ENCODE results near the gene FAM8A1.
"Not testable (repeated sequence)": the region's sequence is repeated elsewhere in the genome, so short reads cannot be mapped to it uniquely, and the experiment has no call there.

The FAM8A1 gene

GRCh38 chr6:17599877-17600526 lies at the start of gene FAM8A1:
TSS of gene FAM8A1 (plus strand) at chr6:17600302. CDS start at chr6:17600410, 108 bp downstream.
- peak; percentile 68 for DNase-seq

DNA sequence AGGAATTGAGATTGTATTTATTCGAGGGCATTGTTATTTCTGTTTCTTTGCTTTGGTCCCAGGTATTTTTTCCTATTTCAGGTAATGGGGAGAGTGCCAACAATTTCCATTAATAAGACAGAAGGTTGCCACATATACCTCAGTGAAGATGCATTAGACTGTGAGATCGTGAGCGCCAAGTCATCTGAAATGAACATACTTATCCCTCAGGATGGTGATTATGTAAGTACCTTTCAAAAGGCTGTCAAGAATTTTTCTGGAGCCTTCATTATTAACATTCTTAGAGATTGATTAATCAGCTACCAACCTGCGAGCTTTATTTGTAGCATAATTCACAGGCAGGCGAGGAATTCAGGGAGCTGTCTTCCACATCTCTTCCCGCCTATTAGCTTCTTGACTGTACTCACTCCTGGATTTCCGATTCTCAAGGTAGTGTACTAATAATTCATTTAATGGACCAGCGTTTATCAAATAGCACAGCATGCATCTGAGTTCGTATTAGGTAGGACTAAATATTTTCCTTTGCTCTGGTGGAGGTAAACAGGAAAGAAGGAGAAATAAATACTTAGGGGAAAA lies 48.6 kb upstream of the FAM8A1 start:
- no peak for DNase-seq

DNA sequence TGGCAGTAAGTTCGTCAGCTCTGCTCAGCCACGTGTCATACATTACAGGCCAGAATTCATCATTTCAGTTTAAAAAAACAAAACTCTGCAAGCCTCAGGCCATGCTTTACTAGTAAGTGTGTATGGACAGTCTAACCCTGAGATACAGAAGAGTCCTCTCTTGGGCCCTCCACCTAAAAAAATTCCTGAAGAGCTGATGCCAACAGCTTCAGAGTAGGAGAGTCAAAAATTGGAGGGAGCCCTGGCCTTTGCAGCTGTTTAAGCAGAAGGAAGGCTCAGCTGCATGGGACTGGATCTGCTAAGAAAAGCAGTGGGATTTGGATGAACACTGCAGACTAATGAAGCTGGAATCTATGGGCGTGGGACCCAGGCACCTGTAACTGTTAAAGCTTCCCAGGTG lies 47.2 kb upstream of the FAM8A1 start:
- DNase-seq: no peak

- DNase-seq: no peak
Measured at GRCh38 chr6:17556014-17556413, 44.1 kb upstream of the FAM8A1 start.

DNA sequence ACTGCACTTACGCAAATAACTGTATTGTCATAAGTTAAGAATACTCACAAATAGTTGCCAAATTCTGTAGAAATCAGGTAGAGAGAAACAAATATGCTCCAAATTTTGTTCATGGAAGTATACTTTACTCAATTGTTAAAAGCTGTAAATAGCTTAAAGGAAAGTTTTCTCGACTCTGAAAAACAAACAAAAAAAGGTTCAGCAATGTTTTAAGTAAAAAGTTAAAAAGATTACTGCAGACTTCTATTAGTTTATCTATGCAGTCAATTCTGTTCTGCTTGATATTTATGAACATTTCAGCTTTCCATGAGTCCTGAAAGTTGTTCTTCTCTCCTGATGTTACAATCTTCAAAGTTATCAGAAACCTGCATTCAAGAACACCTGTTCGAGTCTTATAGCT lies 37.5 kb upstream of the FAM8A1 start:
- no peak for DNase-seq

GRCh38 chr6:17565399-17565798 lies 34.7 kb upstream of the FAM8A1 start:
- no peak for DNase-seq

GRCh38 chr6:17574866-17575560 lies 25.1 kb upstream of the FAM8A1 start:
- DNase-seq: peak; percentile 42

GRCh38 chr6:17577059-17577458 lies 23.0 kb upstream of the FAM8A1 start:
- DNase-seq: no peak

GRCh38 chr6:17580518-17581048 lies 19.5 kb upstream of the FAM8A1 start:
- no peak for DNase-seq

DNA sequence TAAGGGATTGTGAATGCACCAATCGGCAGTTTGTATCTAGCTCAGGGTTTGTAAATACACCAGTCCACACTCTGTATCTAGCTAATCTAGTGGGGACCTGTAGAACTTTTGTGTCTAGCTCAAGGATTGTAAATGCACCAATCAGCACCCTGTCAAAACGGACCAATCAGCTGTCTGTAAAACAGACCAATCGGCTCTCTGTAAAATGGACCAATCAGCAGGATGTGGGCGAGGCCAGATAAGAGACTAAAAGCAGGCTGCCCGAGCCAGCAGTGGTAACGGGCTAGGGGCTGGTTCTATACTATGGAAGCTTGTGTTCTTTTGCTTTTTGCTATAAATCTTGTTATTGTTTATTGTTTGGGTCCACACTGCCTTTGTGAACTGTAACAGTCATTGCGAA lies 18.8 kb upstream of the FAM8A1 start:
- not testable (repeated sequence) for DNase-seq

GRCh38 chr6:17583811-17584210 lies 16.3 kb upstream of the FAM8A1 start:
- DNase-seq: no peak

- DNase-seq: peak; percentile 85
Measured at GRCh38 chr6:17584241-17584803, 15.8 kb upstream of the FAM8A1 start.

DNA sequence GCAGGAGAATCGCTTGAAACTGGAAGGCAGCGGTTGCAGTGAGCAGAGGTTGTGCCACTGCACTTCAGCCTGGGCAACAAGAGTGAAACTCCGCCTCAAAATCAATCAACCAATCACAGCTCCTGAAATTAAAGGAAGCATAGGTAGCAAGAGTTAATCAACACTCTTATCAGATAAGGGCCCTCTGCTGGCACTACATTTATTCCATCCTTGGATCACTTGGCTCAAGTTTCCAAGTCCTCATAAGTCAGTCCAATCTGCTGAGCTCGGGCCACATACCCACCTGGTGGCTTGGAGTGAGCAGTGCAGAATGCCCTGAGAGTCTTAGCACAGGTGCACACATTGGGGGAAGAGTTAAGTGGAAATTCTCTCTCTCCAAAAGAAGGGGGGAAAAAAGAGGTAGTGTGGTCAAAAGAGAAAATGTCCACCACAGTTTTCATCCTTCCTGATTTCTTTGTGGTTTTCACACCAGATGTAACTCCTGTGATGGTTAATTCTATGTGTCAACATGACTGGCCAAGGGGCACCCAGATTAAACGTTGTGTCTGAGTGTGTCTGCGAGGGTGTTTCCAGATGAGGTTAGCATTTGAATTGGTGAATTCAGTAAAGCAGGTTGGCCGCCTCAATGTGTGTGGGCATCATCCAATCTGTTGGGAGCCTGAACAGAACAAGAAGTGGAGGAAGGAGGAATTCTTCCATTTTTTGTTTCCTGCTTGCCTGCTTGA lies 14.2 kb upstream of the FAM8A1 start:
- DNase-seq: no peak

DNA sequence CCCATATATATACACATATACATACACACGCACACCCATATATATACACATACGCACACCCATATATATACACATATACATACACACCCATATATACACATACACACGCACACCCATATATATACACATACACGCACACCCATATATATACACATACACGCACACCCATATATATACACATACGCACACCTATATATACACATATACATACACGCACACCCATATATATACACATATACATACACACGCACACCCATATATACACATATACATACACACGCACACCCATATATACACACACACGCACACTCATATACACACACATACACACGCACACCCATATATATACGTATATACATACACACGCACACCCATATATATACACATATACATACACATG lies 13.5 kb upstream of the FAM8A1 start:
- DNase-seq: not testable (repeated sequence)

DNA sequence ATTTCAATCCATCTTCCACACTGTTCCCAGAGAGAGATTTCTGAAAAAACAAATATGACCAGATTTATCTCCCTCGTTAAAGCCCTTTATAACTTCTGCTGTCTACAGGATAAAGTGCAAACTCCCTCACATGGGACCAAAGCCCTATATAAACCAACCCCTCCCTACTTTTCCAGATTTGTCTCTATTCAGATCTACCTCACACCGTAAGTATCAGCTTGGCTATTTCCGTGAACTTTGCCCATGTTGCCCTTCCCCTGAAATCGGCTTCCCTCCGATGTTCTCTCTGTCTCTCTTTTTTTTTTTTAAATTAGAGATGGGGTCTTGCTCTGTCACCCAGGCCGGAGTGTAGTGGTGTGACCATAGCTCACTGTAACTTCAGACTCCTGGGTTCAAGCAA lies 12.1 kb upstream of the FAM8A1 start:
- no peak for DNase-seq

GRCh38 chr6:17589406-17590096 lies 10.6 kb upstream of the FAM8A1 start:
- DNase-seq: peak; percentile 74

- DNase-seq: no peak
Measured at GRCh38 chr6:17591287-17591686, 8.8 kb upstream of the FAM8A1 start.

DNA sequence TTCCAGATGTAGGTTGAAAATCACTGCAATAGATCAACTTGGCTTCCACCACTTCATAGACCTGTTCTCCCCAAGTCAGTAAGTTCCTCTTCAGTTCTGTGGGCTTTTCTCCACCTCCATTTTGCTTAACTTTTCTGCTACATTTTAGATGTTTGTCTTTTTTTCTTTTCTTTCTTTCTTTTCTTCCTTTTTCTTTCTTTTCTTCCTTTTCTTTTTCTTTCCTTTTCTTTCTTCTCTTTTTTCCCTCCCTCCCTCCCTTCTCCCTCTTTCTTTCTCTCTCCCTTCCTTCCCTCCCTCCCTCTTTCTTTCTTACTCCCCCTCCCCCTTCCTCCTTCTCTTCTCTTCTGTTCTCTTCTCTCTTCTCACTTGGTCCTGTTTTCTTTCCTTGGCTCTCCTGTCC lies 6.9 kb upstream of the FAM8A1 start:
- no peak for DNase-seq

GRCh38 chr6:17596085-17596484 lies 4.0 kb upstream of the FAM8A1 start:
- DNase-seq: no peak

GRCh38 chr6:17600527-17601385 lies 654 bp downstream of the FAM8A1 start:
- no peak for DNase-seq

- DNase-seq: no peak
Measured at GRCh38 chr6:17601386-17601703, 1.2 kb downstream of the FAM8A1 start.

- DNase-seq: no peak
Measured at GRCh38 chr6:17602888-17603287, 2.8 kb downstream of the FAM8A1 start.

Data from NCI-H446 treated with DMSO at 0.1 percent for 48 hours (cell line).